ENCODE results near the gene PAK1.
A peak's percentile ranks its signal among the peaks of the same experiment; 100 is the strongest.
"Not testable (repeated sequence)": the region's sequence is repeated elsewhere in the genome, so short reads cannot be mapped to it uniquely, and the experiment has no call there.

Gene PAK1

DNA sequence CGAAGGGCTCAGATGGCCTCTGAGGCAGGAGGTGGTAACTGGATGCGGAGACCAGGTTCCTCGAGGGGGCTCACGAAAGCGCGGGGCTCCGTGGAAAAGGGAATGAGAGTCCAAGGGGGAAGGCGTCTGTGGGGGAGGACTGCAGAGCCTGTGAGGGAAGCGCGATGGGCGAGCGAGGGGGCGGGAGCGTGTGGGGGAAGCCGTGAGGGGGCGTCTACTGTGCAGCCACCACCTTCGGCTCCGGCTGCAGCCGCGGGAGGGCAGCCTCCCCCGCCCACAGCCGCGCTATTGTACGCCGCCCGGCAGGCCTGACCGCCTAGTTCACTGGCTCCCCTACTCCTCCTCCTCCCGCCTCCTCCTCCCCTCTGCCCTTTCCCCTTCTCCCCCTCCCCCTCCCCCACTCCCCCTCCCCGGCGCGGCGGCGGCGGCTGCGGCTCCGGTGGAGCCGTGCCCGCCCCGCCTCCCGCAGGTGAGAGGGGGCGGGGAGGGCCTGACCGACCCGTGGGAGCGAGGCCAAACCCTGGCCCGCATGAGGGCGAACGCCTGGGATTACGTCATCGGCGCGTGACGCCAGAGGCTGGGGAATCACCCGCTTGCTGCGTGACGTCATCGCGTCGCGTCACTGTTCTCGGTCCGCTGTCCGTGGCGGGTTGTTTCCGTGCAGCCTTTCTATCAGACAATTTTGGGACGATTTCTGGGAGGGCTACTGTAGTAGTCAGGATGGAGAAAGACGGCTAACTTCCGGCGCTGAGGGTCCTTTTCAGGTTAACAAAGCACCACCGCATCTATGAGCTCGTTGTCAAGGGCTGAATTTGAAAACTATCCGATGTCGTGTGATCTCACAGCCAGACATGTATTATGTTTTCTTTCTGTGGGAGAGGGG is at the start of gene PAK1:
Gene PAK1, minus strand, starts transcription at position 294 of the 883 bp plus-strand sequence. CDS start 81,574 bp downstream, outside the sequence.
- DNase-seq (ENCODE audit: low read depth, low spot score), result peak; percentile 75

DNA sequence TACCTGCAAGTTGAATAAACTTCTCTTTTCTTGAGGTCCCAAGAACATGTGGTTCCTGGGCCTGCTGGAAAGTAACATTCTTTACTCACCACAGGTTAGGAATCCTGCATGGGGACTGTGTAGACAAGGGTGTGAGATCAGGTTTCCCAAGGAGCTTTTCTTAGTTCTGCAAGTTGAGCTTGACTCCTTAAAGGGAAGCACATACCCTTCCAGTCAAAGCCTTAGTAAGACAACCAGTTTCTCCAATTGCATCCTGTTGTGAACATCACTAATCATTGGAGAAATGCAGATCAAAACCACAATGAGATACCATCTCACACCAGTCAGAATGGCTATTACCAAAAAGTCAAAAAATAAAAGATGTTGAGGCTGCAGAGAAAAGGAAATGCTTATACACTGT is 48.3 kb upstream of the PAK1 start:
- no peak for DNase-seq (ENCODE audit: low read depth, low spot score)

DNA sequence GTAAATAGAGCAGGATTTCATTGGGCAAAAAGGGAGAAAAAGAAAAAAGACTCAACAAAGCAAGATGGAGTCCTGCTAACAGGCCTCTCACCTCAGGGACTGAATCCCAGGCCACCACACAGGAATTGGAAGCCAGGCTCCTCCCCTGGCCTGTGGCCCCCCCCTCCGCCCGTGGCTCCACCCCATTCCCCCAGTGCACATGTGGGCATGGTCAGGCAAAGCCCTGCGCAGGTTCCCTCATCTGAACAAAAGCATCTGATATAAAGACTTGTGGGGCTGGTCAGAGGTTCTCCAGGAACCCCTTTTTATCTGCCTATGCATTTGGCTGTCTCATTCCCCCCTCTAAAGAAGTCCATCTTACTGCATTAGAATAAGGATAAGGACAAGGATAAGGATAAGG is 46.0 kb upstream of the PAK1 start:
- DNase-seq (ENCODE audit: low read depth, low spot score), result no peak

DNA sequence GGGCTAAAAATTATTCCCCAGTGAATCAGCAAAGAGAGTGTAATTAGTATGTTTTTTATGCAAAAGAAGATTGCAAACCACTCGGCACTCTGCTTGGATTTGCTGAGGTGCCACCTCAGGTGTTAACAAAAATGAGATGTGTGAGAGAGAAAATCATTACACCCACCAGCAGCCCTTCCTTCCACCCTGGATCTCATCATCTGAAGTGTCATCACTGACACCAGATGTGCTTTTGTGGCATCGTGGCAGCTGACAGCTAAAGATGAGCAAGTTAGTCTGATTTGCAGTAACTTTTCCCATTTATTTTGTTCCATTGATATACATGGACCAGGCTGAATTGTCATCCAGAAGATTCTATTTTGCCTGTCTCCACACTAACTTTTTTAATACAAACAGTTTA is 44.6 kb upstream of the PAK1 start:
- DNase-seq (ENCODE audit: low read depth, low spot score), result no peak

DNA sequence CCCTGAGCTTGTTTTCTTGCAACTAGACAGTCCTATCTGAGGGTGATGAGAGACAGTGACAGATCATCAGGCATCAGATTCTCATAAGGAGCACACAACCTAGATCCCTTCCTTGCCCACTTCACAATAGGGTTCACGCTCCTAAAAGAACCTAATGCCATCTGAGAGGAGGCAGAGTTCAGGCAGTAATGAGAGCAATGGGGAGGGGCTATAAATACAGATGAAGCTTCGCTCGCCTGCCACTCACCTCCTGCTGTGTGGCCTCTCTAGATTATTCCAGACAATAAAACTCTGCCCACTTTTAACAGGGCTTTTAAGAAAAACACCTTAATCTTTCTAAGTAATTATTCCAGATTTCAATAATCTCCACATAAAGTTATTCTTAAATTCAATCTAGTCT is 43.9 kb upstream of the PAK1 start:
- no peak for DNase-seq (ENCODE audit: low read depth, low spot score)

DNA sequence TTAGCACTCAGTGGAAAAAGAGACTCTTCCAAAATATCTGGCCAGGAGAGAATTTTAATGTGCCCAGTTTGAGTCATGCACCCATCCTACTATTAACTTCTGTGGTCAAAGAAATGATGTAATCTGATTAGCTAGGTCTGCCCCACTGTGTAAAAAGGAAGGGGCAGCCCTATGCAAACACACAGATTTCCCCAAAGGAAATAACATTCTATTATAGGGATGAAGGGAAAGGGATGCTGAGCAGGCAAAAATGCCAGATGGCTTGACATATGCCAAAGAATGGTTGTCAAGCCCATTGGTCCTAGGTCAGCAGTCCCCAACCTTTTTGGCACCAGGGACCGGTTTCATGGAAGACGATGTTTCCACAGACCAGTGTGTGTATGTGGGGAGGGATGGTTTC is 43.3 kb upstream of the PAK1 start:
- no peak for DNase-seq (ENCODE audit: low read depth, low spot score)

DNA sequence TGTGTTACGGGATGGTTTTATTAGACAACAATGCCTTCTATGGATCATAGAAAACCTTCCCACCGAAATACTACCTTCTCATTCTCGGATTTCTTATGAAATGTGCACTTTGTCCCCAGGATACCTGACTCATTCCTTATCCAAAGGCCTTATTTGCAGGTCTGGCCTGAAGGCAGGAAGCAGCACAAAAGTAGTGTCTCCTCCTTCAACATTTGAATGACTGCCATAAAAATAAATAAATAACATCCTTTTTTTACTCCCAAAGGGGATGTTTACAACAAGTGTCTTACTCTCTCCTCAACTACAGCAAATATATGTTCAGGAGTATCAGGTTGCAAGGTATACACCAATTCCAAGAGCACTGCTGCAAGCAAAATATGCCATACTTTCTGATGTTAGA is 41.6 kb upstream of the PAK1 start:
- no peak for DNase-seq (ENCODE audit: low read depth, low spot score)

DNA sequence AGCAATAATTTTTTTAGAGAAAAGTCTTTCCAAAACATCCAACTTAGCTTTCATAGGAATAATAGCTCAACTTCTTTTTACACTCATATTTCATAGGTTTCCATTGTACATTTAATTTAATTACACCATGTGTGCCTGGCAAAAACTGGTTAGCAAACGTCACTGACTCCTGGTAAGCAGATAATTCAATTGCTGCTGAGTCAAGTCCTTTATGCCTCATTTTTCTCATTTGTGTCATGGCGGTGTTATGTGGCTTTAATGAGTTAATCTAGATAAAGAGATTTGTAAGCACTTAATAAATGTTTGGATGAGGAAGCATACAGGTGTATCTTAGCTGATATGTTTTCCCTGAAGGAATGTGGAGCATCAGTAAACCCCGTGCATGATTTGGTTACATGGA is 41.2 kb upstream of the PAK1 start:
- DNase-seq (ENCODE audit: low read depth, low spot score), result no peak

DNA sequence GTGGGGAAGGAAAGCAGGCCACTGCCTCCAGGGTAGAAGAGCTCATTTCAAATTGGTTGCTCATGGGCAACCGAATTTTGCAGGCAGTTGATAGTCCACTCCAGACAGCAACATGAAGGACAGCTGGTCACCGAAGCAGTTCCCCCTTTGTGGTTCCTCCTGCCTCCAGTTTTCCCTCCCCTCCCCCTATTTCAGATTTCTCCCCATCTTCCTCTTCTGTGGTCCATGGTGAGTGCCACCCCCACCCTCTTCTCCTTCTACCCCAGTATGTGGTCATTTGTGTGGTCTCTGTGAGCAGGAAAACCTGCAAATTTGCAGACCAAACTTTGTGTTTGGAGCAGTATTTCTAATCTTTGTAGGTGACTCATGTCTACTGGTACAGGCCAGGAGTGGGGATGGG is 38.2 kb upstream of the PAK1 start:
- DNase-seq (ENCODE audit: low read depth, low spot score), result no peak

DNA sequence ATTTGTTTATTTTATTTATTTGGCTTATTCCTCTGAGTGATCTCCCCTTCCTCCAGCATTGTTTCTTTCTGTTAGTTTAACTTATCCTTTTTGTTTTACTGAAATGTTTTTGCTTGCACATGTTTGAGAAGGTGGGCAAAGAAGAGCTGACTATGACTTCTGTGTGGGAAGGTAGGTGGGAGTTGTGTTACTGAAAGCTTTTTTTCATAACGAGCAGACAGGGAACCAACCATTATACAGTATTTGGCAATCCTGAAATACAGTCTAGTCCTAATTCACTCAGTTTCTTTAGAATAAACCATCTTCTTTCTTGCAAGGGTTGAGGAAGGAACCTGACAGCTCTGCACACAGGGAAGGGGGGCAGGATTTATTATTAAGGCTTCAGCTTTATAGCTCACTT is 37.0 kb upstream of the PAK1 start:
- no peak for DNase-seq (ENCODE audit: low read depth, low spot score)

DNA sequence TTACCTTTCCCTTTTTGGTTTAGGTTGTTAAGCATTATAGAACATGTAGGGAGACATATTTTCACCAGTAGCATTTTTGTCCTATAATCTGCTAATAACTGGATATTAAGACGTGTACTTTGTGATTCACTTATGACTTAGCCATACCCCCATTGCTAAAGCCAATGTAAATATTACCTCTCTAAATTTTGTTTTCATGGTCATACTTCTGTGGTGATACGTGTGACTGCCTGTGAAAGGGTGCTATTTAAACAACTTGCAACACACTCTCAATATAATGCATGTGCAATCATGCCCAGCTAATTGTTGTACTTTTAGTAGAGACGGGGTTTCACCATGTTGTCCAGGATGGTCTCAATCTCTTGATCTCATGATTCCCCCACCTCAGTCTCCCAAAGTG is 36.2 kb upstream of the PAK1 start:
- no peak for DNase-seq (ENCODE audit: low read depth, low spot score)

DNA sequence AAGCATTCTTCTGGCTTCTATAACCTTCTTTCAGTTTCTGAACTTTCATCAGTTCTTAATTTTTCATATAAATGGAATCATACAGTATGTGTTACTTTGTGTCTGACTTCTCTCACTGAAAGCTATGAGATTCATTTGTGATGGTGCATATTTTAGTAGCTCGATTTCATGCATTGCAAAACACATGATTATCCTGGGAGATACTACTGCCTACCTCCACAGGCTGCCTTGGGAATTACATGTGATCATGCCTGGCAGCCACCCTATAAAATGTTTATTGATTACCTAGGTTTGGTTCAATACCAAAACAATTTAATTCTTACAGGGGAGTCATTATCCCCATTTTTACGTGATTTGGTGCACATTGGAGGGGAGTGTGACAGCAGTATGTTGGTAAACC is 34.1 kb upstream of the PAK1 start:
- no peak for DNase-seq (ENCODE audit: low read depth, low spot score)

DNA sequence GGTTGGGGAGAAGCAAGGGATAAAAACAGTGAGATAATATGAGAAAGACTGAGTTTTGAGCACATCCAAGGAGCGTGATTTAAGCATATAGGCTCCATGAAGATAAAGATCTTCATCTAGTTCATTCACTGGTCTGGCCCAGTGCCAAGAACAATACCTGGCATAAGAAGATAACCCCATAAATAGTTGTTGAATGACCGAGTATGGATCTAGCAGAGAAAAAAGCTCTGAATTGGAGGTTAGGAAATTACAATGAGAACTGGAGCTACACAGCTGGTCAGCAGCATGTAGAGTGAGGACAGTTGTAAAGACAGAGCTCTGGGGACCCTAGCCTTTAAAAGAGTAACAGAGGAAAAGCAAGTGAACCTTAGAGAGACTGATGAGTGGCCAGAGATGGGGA is 33.0 kb upstream of the PAK1 start:
- DNase-seq (ENCODE audit: low read depth, low spot score), result no peak

DNA sequence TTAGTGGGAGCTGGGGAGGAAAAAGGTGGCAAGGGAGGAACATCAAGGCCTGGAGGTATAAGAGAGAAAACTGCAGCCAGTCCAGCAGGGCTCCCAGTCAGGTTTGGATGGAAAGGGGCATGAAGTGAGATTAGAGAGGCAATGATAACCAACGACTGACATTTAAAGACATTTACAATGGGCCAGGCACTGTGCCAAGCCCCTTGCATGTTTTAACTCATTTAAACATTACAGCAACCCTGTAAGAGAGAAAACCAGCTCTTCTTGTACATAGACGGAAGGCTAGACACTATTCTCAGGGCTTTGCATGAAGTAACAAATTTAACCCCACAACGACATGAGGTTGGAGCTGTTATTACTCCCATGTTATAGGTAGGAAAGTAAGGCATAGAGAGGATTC is 32.1 kb upstream of the PAK1 start:
- no peak for DNase-seq (ENCODE audit: low read depth, low spot score)

DNA sequence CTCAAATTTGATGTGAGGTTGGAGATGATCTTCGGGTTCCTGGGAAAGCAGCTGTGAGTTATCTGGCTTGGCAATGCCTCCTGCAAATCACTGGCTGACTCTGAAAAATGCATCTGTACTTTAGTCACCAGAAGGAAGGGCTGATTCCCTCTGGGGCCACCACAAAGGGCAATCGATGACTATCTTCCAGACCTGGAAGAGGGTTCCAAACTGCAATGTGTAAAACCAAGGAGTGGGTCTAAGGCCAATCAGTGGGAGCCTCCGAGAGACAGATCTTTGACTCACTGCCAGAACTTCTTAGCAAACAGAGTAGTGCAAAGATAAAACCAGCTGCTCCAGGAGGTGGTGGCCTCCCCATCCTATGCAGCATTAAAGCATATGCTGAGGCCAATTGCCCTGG is 29.1 kb upstream of the PAK1 start:
- DNase-seq (ENCODE audit: low read depth, low spot score), result no peak

DNA sequence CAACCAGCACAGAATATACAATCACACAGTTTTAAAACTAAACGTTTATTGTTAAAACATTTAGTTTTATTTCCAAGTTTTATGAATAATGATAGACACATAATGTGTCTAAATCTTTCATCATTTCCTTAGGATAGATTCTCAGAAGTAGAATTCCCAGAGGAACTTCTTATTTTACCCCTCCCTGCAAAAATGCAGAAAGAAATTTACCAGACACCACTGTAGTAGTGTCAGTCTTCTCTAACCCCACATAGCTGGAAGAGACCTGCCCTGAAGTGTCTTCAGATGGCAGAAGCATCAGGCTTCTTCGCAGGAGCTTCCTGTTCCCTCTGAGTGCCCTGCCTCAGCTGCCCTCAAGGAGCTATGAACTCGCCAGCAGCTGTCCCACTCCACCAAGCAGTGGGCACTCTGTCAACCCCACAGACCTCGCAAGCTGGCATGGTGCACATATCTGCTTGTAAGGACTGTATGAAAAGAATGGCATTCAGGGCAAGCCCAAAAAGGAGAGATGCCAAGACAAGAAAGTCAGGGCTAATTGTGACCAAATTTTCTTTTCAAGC is 28.5 kb upstream of the PAK1 start:
- DNase-seq (ENCODE audit: low read depth, low spot score), result no peak

DNA sequence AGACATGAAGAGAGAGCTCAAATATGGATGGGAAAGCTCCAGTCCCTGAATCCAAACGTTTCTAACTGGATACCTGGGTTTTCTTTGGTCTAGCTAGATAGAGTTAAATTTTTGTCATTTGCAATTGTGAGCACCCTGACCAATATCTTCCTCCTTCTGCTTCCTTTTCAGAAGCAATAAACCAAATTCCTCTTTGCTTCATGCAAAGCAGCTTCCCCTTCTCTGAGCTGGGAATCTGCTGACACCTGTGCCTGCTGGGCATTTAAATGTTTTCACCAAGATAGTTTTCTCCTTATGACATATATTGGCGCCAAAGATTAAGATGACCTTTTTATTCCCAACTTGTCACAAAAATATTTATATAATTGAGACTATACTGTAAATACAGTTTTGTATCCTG is 27.9 kb upstream of the PAK1 start:
- DNase-seq (ENCODE audit: low read depth, low spot score), result no peak

DNA sequence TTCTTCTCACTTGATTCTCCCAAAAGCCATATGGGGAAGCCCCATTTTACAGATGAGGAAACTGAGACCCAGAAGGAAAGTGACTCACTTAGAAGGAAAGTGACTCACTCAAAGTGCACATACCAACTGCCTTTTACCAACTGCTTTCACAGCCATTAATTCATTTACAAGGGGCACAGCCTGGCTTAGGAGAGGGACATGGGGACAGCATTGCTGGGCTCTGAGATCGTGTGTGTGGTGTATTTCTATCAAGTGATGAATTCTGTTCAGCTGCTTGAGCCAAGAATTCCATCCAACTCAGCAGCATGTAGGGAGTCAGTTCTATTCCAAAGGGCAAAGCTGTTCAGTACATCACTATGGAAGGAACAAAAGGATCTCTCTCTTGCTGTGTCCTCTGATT is 23.5 kb upstream of the PAK1 start:
- DNase-seq (ENCODE audit: low read depth, low spot score), result no peak

DNA sequence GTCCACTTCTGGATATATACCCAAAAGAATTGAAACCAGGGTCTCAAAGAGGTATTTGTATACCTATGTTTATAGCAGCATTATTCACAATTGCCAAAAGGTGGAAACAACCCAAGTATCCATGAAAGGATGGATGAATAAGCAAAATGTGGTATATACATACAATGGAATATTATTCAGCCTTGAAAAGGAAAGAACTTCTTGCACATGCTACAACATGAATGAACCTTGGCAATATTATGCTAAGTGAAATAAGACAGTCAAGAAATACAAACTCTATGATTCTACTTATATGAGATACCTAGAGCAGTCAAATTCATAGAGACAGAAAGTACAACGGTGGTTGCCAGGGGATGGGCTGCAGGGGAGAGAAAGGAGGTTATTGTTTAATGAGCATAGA is 21.6 kb upstream of the PAK1 start:
- DNase-seq (ENCODE audit: low read depth, low spot score), result no peak

DNA sequence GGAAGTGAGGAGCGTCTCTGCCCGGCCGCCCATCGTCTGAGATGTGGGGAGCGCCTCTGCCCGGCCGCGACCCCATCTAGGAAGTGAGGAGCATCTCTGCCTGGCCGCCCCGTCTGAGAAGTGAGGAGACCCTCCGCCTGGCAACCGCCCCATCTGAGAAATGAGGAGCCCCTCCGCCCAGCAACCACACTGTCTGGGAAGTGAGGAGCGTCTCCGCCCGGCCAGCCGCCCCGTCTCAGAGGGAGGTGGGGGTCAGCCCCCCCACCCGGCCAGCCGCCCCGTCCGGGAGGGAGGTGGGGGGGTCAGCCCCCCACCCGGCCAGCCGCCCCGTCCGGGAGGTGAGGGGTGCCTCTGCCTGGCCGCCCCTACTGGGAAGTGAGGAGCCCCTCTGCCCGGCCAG is 16.1 kb upstream of the PAK1 start:
- DNase-seq (ENCODE audit: low read depth, low spot score), result not testable (repeated sequence)

DNA sequence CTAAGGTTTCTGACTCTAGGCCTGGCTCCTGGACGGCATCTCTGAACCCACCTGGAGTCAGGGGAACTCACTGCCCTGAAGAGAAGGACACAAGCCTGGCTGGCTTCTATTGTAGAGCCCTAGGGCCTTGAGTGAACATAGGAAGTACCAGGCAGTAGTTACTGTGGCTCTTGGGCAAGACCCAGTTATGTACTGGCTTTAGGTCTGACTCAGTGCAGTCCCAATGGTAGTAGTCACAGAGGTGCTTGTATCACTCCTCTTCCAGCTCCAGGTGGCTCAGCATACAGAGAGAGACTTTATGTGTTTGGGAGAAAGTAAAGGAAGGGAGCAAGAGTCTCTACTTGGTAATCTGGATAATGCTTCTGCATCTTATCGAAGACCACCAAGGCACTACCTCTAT is 13.9 kb upstream of the PAK1 start:
- no peak for DNase-seq (ENCODE audit: low read depth, low spot score)

DNA sequence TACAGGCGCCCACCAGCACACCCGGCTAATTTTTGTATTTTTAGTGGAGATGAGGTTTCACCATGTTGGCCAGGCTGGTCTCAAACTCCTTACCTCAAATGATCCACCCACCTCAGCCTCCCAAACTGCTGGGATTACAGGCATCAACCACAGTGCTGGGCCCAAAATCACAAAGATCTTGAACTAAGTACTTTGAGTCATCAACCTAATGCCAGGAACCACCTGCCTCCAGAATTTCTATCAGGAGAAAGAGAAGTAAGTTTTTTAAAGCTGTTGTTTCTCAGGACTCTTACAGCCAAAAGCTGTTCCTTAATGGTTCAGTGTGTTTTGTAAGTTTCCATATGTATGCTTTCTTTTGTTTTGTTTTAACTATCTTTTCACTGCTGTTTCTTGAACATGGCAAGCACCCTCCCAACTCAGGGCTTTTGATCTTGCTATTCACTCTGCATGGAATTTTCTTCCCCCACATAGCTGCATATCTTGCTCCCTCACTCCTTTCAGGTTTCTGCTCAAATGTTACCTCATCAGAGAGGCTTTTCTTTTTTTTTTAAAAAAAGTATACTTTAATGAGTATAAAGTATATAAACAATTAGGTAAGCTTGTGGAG is 6.0 kb upstream of the PAK1 start:
- DNase-seq (ENCODE audit: low read depth, low spot score), result no peak

DNA sequence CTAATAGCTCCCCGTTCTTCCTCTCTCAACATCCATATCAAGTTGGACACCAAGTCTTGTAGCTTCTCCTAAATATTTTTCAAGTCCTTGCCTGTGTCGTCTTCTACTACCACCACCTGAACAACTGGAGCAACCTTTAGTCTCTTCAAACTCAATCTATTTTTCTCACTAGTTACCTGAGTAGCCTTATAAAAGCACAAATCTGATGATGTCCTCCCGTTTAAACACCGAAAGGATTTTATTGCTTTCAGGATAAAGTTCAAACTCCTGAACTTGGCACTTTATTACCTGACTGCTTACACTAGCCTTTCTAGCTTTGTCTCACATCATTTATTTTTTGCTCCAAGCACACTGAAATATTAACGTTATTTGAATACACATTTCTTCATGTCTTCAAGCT is 1.3 kb upstream of the PAK1 start:
- DNase-seq (ENCODE audit: low read depth, low spot score), result no peak
